Hematopoietic multipotent progenitor cell treated with erythropoietin and hydrocortisone succinate and interleukin-3 and kit ligand, for 15 days (in vitro differentiated cells): ENCODE measurements around the gene INSYN1.

Source experiments
- DNase-seq: peaks from one replicate; pipeline ENCODE4 v3.0.0-alpha.2; 2015; ENCODE audit warnings: low spot score

The INSYN1 gene

GRCh38 chr15:73686781-73687256 is 66.3 kb downstream of the INSYN1 start:
- no peak for DNase-seq

- no peak for DNase-seq
Observed at GRCh38 chr15:73685981-73686380, 67.2 kb downstream of the INSYN1 start.
